H54 (cell line): ENCODE results near the gene APOL3.
"Not testable (repeated sequence)": the region's sequence is repeated elsewhere in the genome, so short reads cannot be mapped to it uniquely, and the experiment has no call there.

ENCODE experiments used
- DNase-seq: peaks from one replicate; pipeline ENCODE4 v3.0.0; 2011; ENCODE audit warnings: low spot score, mixed read lengths; ENCODE audit not compliant: insufficient read length
- FAIRE-seq: peaks from 3 replicates; lab custom pipeline; 2011; peaks lifted over from hg19 to GRCh38; lab: Jason Lieb, UNC
- POLR2A ChIP-seq: IDR thresholded peaks from 2 replicates; pipeline ENCODE4 v1.6.1; 2011; ENCODE audit warnings: low read depth, mild to moderate bottlenecking, low read length

The APOL3 gene

GRCh38 chr22:36100134-36100824 lies 60.3 kb downstream of the APOL3 start:
- FAIRE-seq (no peak), DNase-seq (no peak)
- TF ChIP-seq POLR2A: no peak

- FAIRE-seq: not testable (repeated sequence)
Measured at GRCh38 chr22:36099561-36099960, 61.0 kb downstream of the APOL3 start.

GRCh38 chr22:36097880-36098279 lies 62.7 kb downstream of the APOL3 start:
- DNase-seq: no peak
- TF ChIP-seq POLR2A: no peak
- no peak for FAIRE-seq

More at GRCh38 chr22:36099561-36099960, 61.0 kb downstream of the APOL3 start:
- DNase-seq: not testable (repeated sequence)

- DNase-seq, FAIRE-seq: not testable (repeated sequence)
Measured at GRCh38 chr22:36090772-36091171, 69.8 kb downstream of the APOL3 start.
